HG03095 (cell line): ENCODE results near the gene RHOC.

Experiments used
- ATAC-seq: cut with Tn5 transposase; IDR thresholded peaks from one replicate; pipeline ENCODE4 v1.9.1; 2021; ENCODE audit warnings: moderate library complexity; ENCODE audit not compliant: unreplicated experiment

RHOC gene

GRCh38 chr1:112702420-112703261, 4.3 kb downstream of the RHOC start:
- ATAC-seq = no peak

GRCh38 chr1:112702067-112702395, 4.9 kb downstream of the RHOC start:
- ATAC-seq = no peak

GRCh38 chr1:112701227-112702066, 5.5 kb downstream of the RHOC start:
- no peak for ATAC-seq

DNA sequence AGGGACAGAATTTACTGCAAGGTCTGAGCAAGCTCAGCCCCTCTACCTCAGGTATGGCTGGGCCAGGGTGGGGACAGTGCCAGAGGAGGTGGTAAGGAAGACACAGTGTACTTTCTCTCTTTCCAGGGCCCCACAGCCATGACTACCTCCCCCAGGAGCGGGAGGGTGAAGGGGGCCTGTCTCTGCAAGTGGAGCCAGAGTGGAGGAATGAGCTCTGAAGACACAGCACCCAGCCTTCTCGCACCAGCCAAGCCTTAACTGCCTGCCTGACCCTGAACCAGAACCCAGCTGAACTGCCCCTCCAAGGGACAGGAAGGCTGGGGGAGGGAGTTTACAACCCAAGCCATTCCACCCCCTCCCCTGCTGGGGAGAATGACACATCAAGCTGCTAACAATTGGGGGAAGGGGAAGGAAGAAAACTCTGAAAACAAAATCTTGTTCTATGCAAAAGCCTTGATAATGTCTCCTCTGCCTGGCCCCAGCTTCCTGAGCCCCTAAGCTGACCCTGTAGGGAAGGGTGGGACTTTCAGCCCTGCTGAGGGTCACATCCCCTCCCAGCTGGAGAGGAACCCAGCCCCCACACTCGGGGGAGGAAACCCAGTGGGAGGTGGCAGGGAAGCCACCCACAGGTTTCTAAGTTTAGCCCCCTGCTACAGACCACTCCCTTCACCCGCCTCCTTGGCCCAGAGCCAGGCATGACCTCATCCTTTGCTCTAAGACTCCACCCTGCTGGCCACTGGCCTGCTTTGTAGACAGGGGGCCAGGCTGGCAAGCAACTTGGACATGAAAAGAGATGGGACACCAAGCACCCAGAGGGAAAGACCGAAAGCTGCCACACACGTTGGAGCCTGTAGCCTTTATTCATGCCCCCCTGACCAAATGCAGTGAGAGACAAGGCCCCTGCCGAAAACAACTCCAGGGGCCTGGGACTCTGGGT, 6.4 kb downstream of the RHOC start:
- no peak for ATAC-seq

GRCh38 chr1:112699425-112700144, 7.3 kb downstream of the RHOC start:
- ATAC-seq = no peak

GRCh38 chr1:112698366-112699310, 8.3 kb downstream of the RHOC start:
- no peak for ATAC-seq

DNA sequence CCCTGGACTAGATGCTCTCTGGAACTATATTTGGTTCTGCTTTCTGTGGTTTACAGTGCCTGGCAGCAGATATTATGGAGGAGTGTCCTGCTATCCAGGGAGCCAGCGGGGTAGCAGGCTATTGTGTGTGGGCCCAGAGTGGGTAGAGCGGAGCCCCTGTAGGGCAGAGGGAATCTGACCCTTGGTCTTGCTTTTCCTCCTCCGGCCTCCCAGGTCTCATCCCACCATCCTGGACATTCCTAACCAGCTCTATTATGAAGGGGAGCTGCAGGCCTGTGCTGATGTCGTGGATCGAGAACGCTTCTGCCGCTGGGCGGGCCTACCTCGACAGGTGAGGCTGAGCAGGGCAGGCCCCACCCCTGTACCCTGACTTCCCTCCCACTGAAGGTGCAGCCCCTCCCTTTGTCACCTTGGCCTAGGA, 9.1 kb downstream of the RHOC start:
- no peak for ATAC-seq

- ATAC-seq = no peak
Measured at GRCh38 chr1:112696578-112697314, 10.2 kb downstream of the RHOC start.

DNA sequence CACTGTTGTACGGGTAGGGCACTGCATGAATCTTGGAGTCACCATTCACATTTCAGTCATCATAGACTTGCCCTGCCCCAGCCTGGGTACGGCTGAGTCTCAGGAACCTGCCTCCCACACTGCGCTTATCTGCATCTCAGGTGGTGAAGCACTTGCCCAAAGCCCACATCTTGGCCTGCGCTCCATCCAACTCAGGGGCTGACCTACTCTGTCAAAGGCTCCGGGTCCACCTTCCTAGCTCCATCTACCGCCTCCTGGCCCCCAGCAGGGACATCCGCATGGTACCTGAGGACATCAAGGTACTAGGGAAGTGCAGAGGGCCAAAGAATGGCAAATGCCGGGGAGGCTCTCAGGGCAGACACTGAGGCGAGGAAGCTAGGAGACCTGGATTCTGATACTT, 11.7 kb downstream of the RHOC start:
- no peak for ATAC-seq

DNA sequence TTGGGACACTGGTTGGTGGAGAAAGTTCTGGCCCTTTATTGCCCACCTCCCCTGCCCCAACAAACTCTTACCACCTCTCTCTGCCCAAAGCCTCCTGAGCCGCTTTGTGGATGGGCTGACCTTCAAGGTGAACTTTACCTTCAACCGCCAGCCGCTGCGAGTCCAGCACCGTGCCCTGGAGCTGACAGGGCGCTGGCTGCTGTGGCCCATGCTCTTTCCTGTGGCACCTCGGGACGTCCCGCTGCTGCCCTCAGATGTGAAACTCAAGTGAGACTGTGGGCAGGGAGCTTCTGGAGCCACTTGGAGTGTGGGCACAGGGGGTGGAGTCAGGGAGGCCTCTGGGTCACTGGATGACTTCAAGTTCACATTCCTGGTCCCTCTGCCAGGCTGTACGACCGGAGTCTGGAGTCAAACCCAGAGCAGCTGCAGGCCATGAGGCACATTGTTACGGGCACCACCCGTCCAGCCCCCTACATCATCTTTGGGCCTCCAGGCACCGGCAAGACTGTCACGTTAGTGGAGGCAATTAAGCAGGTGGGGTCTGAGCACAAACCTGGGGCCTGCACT, 12.5 kb downstream of the RHOC start:
- ATAC-seq = no peak

DNA sequence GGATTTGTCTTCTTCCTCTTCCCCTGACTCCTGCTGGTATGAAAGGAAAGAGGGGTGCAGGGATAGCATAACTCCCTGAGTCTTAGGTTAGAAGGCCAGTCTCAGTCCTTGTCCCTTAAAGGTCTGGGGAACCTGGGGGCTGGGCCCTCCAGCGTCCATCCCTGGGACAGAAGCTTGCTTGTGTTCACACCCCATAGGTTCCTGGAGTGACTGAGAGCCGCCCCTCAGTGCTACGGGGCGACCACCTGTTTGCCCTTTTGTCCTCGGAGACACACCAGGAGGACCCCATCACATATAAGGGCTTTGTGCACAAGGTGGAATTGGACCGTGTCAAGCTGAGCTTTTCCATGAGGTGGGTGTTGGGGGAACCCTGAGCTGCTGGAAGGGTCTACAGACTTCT, 13.1 kb downstream of the RHOC start:
- ATAC-seq = no peak

GRCh38 chr1:112692681-112693080, 14.2 kb downstream of the RHOC start:
- ATAC-seq = no peak

GRCh38 chr1:112689842-112690237, 17.1 kb downstream of the RHOC start:
- no peak for ATAC-seq

DNA sequence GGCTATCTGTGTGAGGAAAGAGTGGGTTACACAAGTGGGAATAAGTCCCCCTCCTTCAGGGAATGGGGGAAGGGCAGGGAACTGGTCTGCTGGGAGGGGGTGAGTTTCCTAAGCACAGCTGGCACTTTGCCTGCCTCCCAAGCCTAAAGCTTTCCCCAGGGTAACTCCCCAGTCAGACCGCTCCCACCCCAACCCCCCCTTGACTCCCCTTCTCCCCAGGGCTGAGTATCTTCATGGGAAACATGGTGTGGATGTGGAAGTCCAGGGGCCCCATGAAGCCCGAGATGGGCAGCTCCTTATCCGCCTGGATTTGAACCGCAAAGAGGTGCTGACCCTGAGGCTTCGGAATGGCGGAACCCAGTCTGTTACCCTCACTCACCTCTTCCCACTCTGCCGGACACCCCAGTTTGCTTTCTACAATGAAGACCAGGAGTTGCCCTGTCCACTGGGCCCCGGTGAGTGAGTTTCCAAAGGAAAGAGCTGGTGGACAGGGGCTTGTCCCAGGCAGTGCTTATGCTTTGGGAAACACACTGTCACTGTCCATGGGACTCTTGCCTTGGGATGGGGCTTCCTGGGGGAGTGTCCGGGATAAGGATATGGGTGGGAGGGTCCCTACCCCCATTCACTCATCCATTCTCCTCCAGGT, 17.6 kb downstream of the RHOC start:
- no peak for ATAC-seq

GRCh38 chr1:112688781-112689193, 18.1 kb downstream of the RHOC start:
- no peak for ATAC-seq

GRCh38 chr1:112687785-112688496, 19.0 kb downstream of the RHOC start:
- ATAC-seq = no peak

DNA sequence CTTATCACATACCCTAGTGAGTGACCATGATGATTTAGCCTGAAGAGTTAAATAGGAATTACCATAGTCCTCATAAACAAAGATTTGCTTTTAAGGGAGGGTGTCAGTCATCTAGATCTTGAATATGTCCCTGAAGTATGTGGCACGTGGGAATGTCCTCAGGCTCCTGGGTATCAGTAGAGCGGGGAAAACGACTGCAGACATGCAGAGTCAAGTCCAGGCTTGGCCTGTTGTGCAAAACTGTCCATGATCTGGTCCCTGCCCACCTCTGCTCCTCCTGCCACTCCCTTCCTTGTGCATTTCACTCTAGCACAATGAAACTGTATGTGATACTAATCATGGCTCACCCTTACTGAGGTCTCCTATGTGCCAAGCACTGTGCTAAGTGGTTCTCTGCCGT, 19.6 kb downstream of the RHOC start:
- no peak for ATAC-seq
